Measurements from ENCODE around the gene DCP1A.
"Not testable (repeated sequence)": the region's sequence is repeated elsewhere in the genome, so short reads cannot be mapped to it uniquely, and the experiment has no call there.

DCP1A gene

GRCh38 chr3:53376679-53377078 is 29.3 kb upstream of the DCP1A start:
- no peak for DNase-seq (ENCODE audit: extremely low spot score)
- TF ChIP-seq CTCF (IDR thresholded peaks at IDR 0.05; ENCODE audit: control extremely low read depth, extremely low read depth, low read depth, missing control alignments), result no peak
- ChIA-PET CTCF (interaction anchor here (3.9 kb wide), 1 partner anchor 332 kb away, joined by 41 read pairs; no protein-coding TSS in a partner anchor), POLR2A (no interaction called here)

- peak; percentile 75 for TF ChIP-seq CTCF (IDR thresholded peaks at IDR 0.05; ENCODE audit: control extremely low read depth, extremely low read depth, low read depth, missing control alignments)
- POLR2A ChIA-PET, result no interaction called here
- CTCF ChIA-PET, result interaction anchor here (0.5 to 3.9 kb wide), 13 partner anchors 8 to 436 kb away, joined by 3 to 41 read pairs (median 4); no protein-coding TSS in a partner anchor
- peak; percentile 71 for DNase-seq (ENCODE audit: extremely low spot score)
These were observed 27.7 kb upstream of the DCP1A start for GRCh38 chr3:53375019-53375418.

GRCh38 chr3:53370719-53371118 is 23.4 kb upstream of the DCP1A start:
- POLR2A ChIA-PET; DNase-seq (ENCODE audit: extremely low spot score); CTCF ChIA-PET: not testable (repeated sequence)

GRCh38 chr3:53361852-53362251 is 14.5 kb upstream of the DCP1A start:
- no peak for TF ChIP-seq CTCF (IDR thresholded peaks at IDR 0.05; ENCODE audit: control extremely low read depth, extremely low read depth, low read depth, missing control alignments)
- POLR2A ChIA-PET, result no interaction called here
- CTCF ChIA-PET, result no interaction called here
- no peak for DNase-seq (ENCODE audit: extremely low spot score)

- DNase-seq (ENCODE audit: extremely low spot score), result no peak
- ChIA-PET POLR2A (no interaction called here), CTCF (interaction anchor here (1.0 to 1.2 kb wide), 2 partner anchors 10 to 353 kb away, joined by 3 read pairs; partner anchors contain the start of gene DCP1A)
- no peak for TF ChIP-seq CTCF (IDR thresholded peaks at IDR 0.05; ENCODE audit: control extremely low read depth, extremely low read depth, low read depth, missing control alignments)
These were observed 10.1 kb upstream of the DCP1A start for GRCh38 chr3:53357458-53357857.

- no peak for DNase-seq (ENCODE audit: extremely low spot score)
- CTCF ChIA-PET, result interaction anchor here (0.8 kb wide), 1 partner anchor 355 kb away, joined by 3 read pairs; no protein-coding TSS in a partner anchor
- POLR2A ChIA-PET, result no interaction called here
- TF ChIP-seq CTCF (IDR thresholded peaks at IDR 0.05; ENCODE audit: control extremely low read depth, extremely low read depth, low read depth, missing control alignments), result no peak
These were observed 7.7 kb upstream of the DCP1A start for GRCh38 chr3:53354945-53355498.

- no peak for DNase-seq (ENCODE audit: extremely low spot score)
- no peak for TF ChIP-seq CTCF (IDR thresholded peaks at IDR 0.05; ENCODE audit: control extremely low read depth, extremely low read depth, low read depth, missing control alignments)
- ChIA-PET POLR2A (no interaction called here), CTCF (no interaction called here)
These were observed 5.9 kb upstream of the DCP1A start for GRCh38 chr3:53353202-53353601.
